VCaP (cell line): Measurements from ENCODE around the gene SLC13A3.

Experiments
- H3K27ac ChIP-seq: fragments of 450-650 bp; 2 replicates; pipeline ENCODE4 v1.5.1; 2017
- CTCF ChIP-seq: fragments of 450-650 bp; conservative IDR thresholded peaks from 2 replicates; pipeline ENCODE4 v1.5.1; 2017; ENCODE audit warnings: mild to moderate bottlenecking, moderate library complexity

SLC13A3 gene

GRCh38 chr20:46630306-46630705 lies 21.0 kb downstream of the SLC13A3 start:
- TF ChIP-seq CTCF = no peak
- H3K27ac ChIP-seq = no peak overlapping the region

- no peak for TF ChIP-seq CTCF
Observed at GRCh38 chr20:46629341-46629740, 21.9 kb downstream of the SLC13A3 start.

GRCh38 chr20:46627234-46627633 lies 24.0 kb downstream of the SLC13A3 start:
- no peak for TF ChIP-seq CTCF

More at GRCh38 chr20:46629341-46629740, 21.9 kb downstream of the SLC13A3 start:
- H3K27ac ChIP-seq = no peak overlapping the region

GRCh38 chr20:46626758-46627157 lies 24.5 kb downstream of the SLC13A3 start:
- H3K27ac ChIP-seq = no peak overlapping the region
- no peak for TF ChIP-seq CTCF

More at GRCh38 chr20:46627234-46627633, 24.0 kb downstream of the SLC13A3 start:
- no peak overlapping the region for H3K27ac ChIP-seq

GRCh38 chr20:46625875-46626373 lies 25.3 kb downstream of the SLC13A3 start:
- no peak overlapping the region for H3K27ac ChIP-seq
- no peak for TF ChIP-seq CTCF

- TF ChIP-seq CTCF = no peak
- no peak overlapping the region for H3K27ac ChIP-seq
Observed at GRCh38 chr20:46624946-46625345, 26.3 kb downstream of the SLC13A3 start.

GRCh38 chr20:46622165-46622564 lies 29.1 kb downstream of the SLC13A3 start:
- H3K27ac ChIP-seq = no peak overlapping the region
- no peak for TF ChIP-seq CTCF
